Central memory CD8-positive, alpha-beta T cell (primary cell): ENCODE measurements around the gene RPS15.

Source experiments
- ATAC-seq: fragments of 150-1000 bp; cut with Tn5 transposase; replicated peaks from 2 replicates; pipeline ENCODE4 v1.10.0; 2022; ENCODE audit warnings: mild to moderate bottlenecking, moderate FRiP score, moderate number of reproducible peaks; ENCODE audit not compliant: poor library complexity, severe bottlenecking; ENCODE audit errors: extremely low read depth
- DNase-seq, 2 donors: peaks; one replicate each; pipeline ENCODE4 v3.0.0; 2021; ENCODE audit warnings: low spot score in 2 of 2
- H3K27ac Mint-ChIP-seq: one replicate; pipeline ENCODE4 v1.8.0; 2022; ENCODE audit warnings: low read depth, mild to moderate bottlenecking, moderate library complexity, mixed read lengths
- H3K27me3 Mint-ChIP-seq: one replicate; pipeline ENCODE4 v1.8.0; 2022; ENCODE audit warnings: mixed read lengths
- H3K36me3 Mint-ChIP-seq: one replicate; pipeline ENCODE4 v1.8.0; 2022; ENCODE audit warnings: mild to moderate bottlenecking, moderate library complexity, mixed read lengths; ENCODE audit not compliant: insufficient read depth
- H3K4me1 Mint-ChIP-seq: one replicate; pipeline ENCODE4 v1.8.0; 2022; ENCODE audit warnings: mixed read lengths
- H3K4me3 Mint-ChIP-seq: one replicate; pipeline ENCODE4 v1.8.0; 2022; ENCODE audit warnings: mild to moderate bottlenecking, moderate library complexity, mixed read lengths
- H3K9me3 Mint-ChIP-seq: one replicate; pipeline ENCODE4 v1.8.0; 2022; ENCODE audit warnings: mixed read lengths

Gene RPS15

GRCh38 chr19:1426736-1427135, 11.5 kb upstream of the RPS15 start:
- no peak for DNase-seq
- H3K4me3 Mint-ChIP-seq = no peak overlapping the region
- no peak for ATAC-seq
- peaks cover 6% of the 10 kb centered on the region for H3K4me1 Mint-ChIP-seq
- no peak overlapping the region for H3K27ac Mint-ChIP-seq
- H3K9me3 Mint-ChIP-seq = no peaks in the 10 kb centered on the region
- peaks cover 57% of the 10 kb centered on the region for H3K36me3 Mint-ChIP-seq
- no peaks in the 10 kb centered on the region for H3K27me3 Mint-ChIP-seq

GRCh38 chr19:1427221-1427920, 10.8 kb upstream of the RPS15 start:
- no peak overlapping the region for H3K27ac Mint-ChIP-seq

GRCh38 chr19:1428738-1429391, 9.3 kb upstream of the RPS15 start:
- H3K4me1 Mint-ChIP-seq = no peaks in the 10 kb centered on the region
- H3K9me3 Mint-ChIP-seq = no peaks in the 10 kb centered on the region
- H3K27me3 Mint-ChIP-seq = no peaks in the 10 kb centered on the region
- H3K27ac Mint-ChIP-seq = no peak overlapping the region
- ATAC-seq (no peak), DNase-seq (no peak)
- H3K36me3 Mint-ChIP-seq = peaks cover 50% of the 10 kb centered on the region
- no peak overlapping the region for H3K4me3 Mint-ChIP-seq

More at GRCh38 chr19:1427221-1427920, 10.8 kb upstream of the RPS15 start:
- peaks cover 6% of the 10 kb centered on the region for H3K4me1 Mint-ChIP-seq
- ATAC-seq (no peak), DNase-seq (no peak)
- H3K36me3 Mint-ChIP-seq = peaks cover 60% of the 10 kb centered on the region
- H3K27me3 Mint-ChIP-seq = no peaks in the 10 kb centered on the region
- no peak overlapping the region for H3K4me3 Mint-ChIP-seq
- no peaks in the 10 kb centered on the region for H3K9me3 Mint-ChIP-seq

GRCh38 chr19:1429750-1430149, 8.4 kb upstream of the RPS15 start:
- Mint-ChIP-seq H3K27me3 (no peaks in the 10 kb centered on the region), H3K27ac (no peak overlapping the region), H3K9me3 (no peaks in the 10 kb centered on the region), H3K36me3 (peaks cover 45% of the 10 kb centered on the region), H3K4me3 (no peak overlapping the region), H3K4me1 (no peaks in the 10 kb centered on the region)
- no peak for ATAC-seq
- DNase-seq = no peak

- no peaks in the 10 kb centered on the region for H3K9me3 Mint-ChIP-seq
- no peaks in the 10 kb centered on the region for H3K4me1 Mint-ChIP-seq
- no peak for ATAC-seq
- H3K4me3 Mint-ChIP-seq = no peak overlapping the region
- no peak overlapping the region for H3K27ac Mint-ChIP-seq
- no peak for DNase-seq
- H3K27me3 Mint-ChIP-seq = no peaks in the 10 kb centered on the region
- peaks cover 44% of the 10 kb centered on the region for H3K36me3 Mint-ChIP-seq
Measured at GRCh38 chr19:1430246-1430645, 8.0 kb upstream of the RPS15 start.

- Mint-ChIP-seq H3K4me3 (no peak overlapping the region), H3K9me3 (no peaks in the 10 kb centered on the region), H3K27ac (no peak overlapping the region), H3K27me3 (no peaks in the 10 kb centered on the region), H3K36me3 (peaks cover 49% of the 10 kb centered on the region), H3K4me1 (no peaks in the 10 kb centered on the region)
- ATAC-seq (no peak), DNase-seq (no peak)
Measured at GRCh38 chr19:1431759-1432506, 6.3 kb upstream of the RPS15 start.

- Mint-ChIP-seq H3K4me3 (no peak overlapping the region), H3K9me3 (no peaks in the 10 kb centered on the region), H3K36me3 (peaks cover 48% of the 10 kb centered on the region), H3K27ac (no peak overlapping the region), H3K4me1 (no peaks in the 10 kb centered on the region), H3K27me3 (no peaks in the 10 kb centered on the region)
- DNase-seq (no peak), ATAC-seq (no peak)
Measured at GRCh38 chr19:1432507-1432887, 5.7 kb upstream of the RPS15 start.

- H3K27me3 Mint-ChIP-seq = no peaks in the 10 kb centered on the region
- no peak for ATAC-seq
- peaks cover 4% of the 10 kb centered on the region for H3K4me1 Mint-ChIP-seq
- H3K36me3 Mint-ChIP-seq = peaks cover 50% of the 10 kb centered on the region
- no peak for DNase-seq
- no peak overlapping the region for H3K27ac Mint-ChIP-seq
- no peaks in the 10 kb centered on the region for H3K9me3 Mint-ChIP-seq
- no peak overlapping the region for H3K4me3 Mint-ChIP-seq
Measured at GRCh38 chr19:1433119-1434039, 4.8 kb upstream of the RPS15 start.

GRCh38 chr19:1434040-1434366, 4.2 kb upstream of the RPS15 start:
- Mint-ChIP-seq H3K4me3 (no peak overlapping the region), H3K9me3 (no peaks in the 10 kb centered on the region), H3K4me1 (peaks cover 5% of the 10 kb centered on the region), H3K36me3 (peaks cover 49% of the 10 kb centered on the region), H3K27me3 (no peaks in the 10 kb centered on the region), H3K27ac (no peak overlapping the region)
- DNase-seq (no peak), ATAC-seq (no peak)

GRCh38 chr19:1434577-1435060, 3.6 kb upstream of the RPS15 start:
- no peak overlapping the region for H3K4me3 Mint-ChIP-seq
- ATAC-seq = no peak
- peaks cover 54% of the 10 kb centered on the region for H3K36me3 Mint-ChIP-seq
- no peaks in the 10 kb centered on the region for H3K9me3 Mint-ChIP-seq
- no peak for DNase-seq
- H3K4me1 Mint-ChIP-seq = peaks cover 9% of the 10 kb centered on the region
- no peak overlapping the region for H3K27ac Mint-ChIP-seq
- H3K27me3 Mint-ChIP-seq = no peaks in the 10 kb centered on the region

- Mint-ChIP-seq H3K4me1 (peaks cover 12% of the 10 kb centered on the region), H3K36me3 (peaks cover 55% of the 10 kb centered on the region), H3K27me3 (no peaks in the 10 kb centered on the region), H3K9me3 (no peaks in the 10 kb centered on the region), H3K4me3 (no peak overlapping the region), H3K27ac (no peak overlapping the region)
- DNase-seq = no peak
- no peak for ATAC-seq
Measured at GRCh38 chr19:1435378-1435989, 2.7 kb upstream of the RPS15 start.

- Mint-ChIP-seq H3K36me3 (peaks cover 61% of the 10 kb centered on the region), H3K9me3 (no peaks in the 10 kb centered on the region), H3K4me1 (peaks cover 17% of the 10 kb centered on the region), H3K27me3 (no peaks in the 10 kb centered on the region), H3K4me3 (no peak overlapping the region), H3K27ac (peak overlapping the region; percentile 99)
- no peak for DNase-seq
- ATAC-seq = no peak
Measured at GRCh38 chr19:1437609-1438008, 587 bp upstream of the RPS15 start.
